ENCODE measurements around the gene SLC35D3.

The SLC35D3 gene

DNA sequence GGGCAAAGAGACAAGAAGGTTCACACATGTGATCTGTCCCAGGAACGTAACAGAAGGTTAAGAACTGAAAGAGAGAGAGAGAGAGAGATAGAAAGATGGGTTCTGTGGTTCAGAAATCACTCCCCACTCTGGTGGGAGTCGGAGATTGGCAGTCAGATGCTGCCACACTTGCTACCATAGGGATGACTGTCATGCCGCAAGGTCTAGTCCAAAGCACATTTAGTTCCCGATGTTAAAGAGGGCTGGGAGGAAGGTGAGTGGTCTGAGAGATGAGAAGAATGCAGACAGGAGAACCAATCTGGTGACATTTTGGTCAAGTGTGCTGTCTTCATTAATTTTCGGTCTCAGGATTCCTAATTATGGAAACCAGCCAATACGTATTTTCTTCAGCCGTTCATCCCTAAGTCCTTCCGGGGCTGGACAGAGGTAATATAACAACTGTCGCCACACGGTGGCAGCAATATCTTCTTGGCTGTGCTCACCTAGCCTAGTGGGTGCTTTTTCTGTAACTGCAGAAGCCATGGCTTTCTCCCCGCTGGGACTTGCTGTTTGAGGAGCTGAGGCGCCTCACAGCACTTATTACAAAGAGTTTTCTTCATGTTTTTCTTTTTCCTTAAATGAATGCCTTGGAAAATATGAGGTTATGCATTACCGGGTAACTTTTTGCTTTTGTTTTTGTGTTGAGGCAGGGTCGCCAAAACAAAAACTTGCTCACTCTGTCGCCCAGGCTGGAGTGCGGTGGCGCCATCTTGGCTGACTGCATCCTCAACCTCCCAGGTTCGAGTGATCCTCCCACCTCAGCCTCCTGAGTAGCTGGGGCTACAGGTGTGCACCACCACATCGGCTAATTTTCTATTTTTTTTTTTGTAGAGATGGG, 46.0 kb downstream of the SLC35D3 start:
- Histone ChIP-seq H3K9me2 (replicated peaks; ENCODE audit: control insufficient read depth, low read length) (no peaks in the 10 kb centered on the region), H3K27me3 (ENCODE audit: control insufficient read depth, low read length) (no peaks in the 10 kb centered on the region), H3K79me2 (ENCODE audit: control insufficient read depth, low read length) (no peaks in the 10 kb centered on the region), H3K4me1 (ENCODE audit: control insufficient read depth, low read length) (no peaks in the 10 kb centered on the region), H3F3A (ENCODE audit: control insufficient read depth, insufficient read depth) (no peaks in the 10 kb centered on the region), H3K36me3 (ENCODE audit: control insufficient read depth, low read length) (no peaks in the 10 kb centered on the region), H4K20me1 (ENCODE audit: control insufficient read depth, insufficient read depth, low read depth, low read length) (no peaks in the 10 kb centered on the region), H3K4me2 (ENCODE audit: low read length) (peak overlapping the region; percentile 29; the same call in 1 of the 2 replicates), H3K9me3 (ENCODE audit: control insufficient read depth, insufficient read depth, low read length) (no peaks in the 10 kb centered on the region), H3K27ac (ENCODE audit: low read depth, low read length) (no peak overlapping the region), H3K4me3 (ENCODE audit: low read length) (no peak overlapping the region)
- TF ChIP-seq EZH2phosphoT487 (IDR thresholded peaks at IDR 0.05; ENCODE audit: borderline replicate concordance, low read length), result no peak
- TF ChIP-seq, protein P1, sequence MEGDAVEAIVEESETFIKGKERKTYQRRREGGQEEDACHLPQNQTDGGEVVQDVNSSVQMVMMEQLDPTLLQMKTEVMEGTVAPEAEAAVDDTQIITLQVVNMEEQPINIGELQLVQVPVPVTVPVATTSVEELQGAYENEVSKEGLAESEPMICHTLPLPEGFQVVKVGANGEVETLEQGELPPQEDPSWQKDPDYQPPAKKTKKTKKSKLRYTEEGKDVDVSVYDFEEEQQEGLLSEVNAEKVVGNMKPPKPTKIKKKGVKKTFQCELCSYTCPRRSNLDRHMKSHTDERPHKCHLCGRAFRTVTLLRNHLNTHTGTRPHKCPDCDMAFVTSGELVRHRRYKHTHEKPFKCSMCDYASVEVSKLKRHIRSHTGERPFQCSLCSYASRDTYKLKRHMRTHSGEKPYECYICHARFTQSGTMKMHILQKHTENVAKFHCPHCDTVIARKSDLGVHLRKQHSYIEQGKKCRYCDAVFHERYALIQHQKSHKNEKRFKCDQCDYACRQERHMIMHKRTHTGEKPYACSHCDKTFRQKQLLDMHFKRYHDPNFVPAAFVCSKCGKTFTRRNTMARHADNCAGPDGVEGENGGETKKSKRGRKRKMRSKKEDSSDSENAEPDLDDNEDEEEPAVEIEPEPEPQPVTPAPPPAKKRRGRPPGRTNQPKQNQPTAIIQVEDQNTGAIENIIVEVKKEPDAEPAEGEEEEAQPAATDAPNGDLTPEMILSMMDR (IDR thresholded peaks at IDR 0.05; ENCODE audit: low read depth, low read length, poor library complexity, severe bottlenecking), result peak; percentile 70

DNA sequence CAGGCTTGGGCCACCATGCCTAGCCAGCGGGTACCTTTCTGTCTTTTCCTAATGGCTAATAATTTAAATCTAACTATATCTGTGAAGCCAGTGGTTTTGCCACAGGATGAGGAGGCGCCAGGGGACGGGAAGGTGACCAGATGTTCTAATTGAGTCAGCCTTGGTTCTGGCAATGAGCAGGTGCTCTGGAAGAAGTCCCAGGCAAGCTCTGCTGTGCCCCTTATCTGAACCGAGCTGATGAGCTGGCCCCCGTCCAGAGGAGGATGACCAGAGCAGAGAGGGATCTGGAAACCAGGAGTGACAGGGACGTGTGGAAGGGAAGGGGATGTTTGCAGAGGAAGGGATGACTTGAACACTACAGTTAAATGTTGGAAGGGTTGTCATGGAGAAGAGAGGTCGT, 46.7 kb downstream of the SLC35D3 start:
- Histone ChIP-seq H3F3A (ENCODE audit: control insufficient read depth, insufficient read depth) (no peaks in the 10 kb centered on the region), H3K27me3 (ENCODE audit: control insufficient read depth, low read length) (no peaks in the 10 kb centered on the region), H3K9me2 (replicated peaks; ENCODE audit: control insufficient read depth, low read length) (no peaks in the 10 kb centered on the region), H3K9me3 (ENCODE audit: control insufficient read depth, insufficient read depth, low read length) (no peaks in the 10 kb centered on the region), H3K27ac (ENCODE audit: low read depth, low read length) (no peak overlapping the region), H3K4me1 (ENCODE audit: control insufficient read depth, low read length) (no peaks in the 10 kb centered on the region), H3K4me2 (ENCODE audit: low read length) (no peak overlapping the region), H3K79me2 (ENCODE audit: control insufficient read depth, low read length) (no peaks in the 10 kb centered on the region), H4K20me1 (ENCODE audit: control insufficient read depth, insufficient read depth, low read depth, low read length) (no peaks in the 10 kb centered on the region), H3K4me3 (ENCODE audit: low read length) (no peak overlapping the region), H3K36me3 (ENCODE audit: control insufficient read depth, low read length) (no peaks in the 10 kb centered on the region)
- TF ChIP-seq, protein P1 (IDR thresholded peaks at IDR 0.05; ENCODE audit: low read depth, low read length, poor library complexity, severe bottlenecking), result no peak
- TF ChIP-seq EZH2phosphoT487 (IDR thresholded peaks at IDR 0.05; ENCODE audit: borderline replicate concordance, low read length), result no peak

DNA sequence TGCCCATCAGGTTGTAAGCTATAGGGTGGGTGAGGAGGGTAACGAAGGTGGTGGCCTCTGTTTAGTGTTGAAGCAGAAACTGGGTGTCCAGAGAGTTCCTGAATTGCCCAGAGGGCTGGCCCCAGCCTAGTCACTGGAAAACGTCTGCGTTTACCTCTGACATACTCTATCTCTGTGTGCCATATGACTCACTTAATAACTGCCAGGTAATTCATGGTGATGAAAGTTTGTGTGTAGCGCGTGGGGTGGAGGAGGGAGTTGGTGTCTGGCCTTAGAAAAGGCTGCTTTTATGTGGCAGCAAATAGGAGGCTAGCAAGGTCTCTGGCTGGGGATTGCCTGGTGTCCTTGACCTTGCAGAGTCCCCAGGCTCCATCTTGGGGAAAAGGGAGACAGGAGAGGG, 47.3 kb downstream of the SLC35D3 start:
- no peaks in the 10 kb centered on the region for H3K36me3 ChIP-seq (ENCODE audit: control insufficient read depth, low read length)
- no peak overlapping the region for H3K4me2 ChIP-seq (ENCODE audit: low read length)
- no peaks in the 10 kb centered on the region for H3K79me2 ChIP-seq (ENCODE audit: control insufficient read depth, low read length)
- H3K4me1 ChIP-seq (ENCODE audit: control insufficient read depth, low read length), result no peaks in the 10 kb centered on the region
- no peaks in the 10 kb centered on the region for H3K9me3 ChIP-seq (ENCODE audit: control insufficient read depth, insufficient read depth, low read length)
- H3K27me3 ChIP-seq (ENCODE audit: control insufficient read depth, low read length), result no peaks in the 10 kb centered on the region
- no peaks in the 10 kb centered on the region for H3F3A ChIP-seq (ENCODE audit: control insufficient read depth, insufficient read depth)
- no peaks in the 10 kb centered on the region for H3K9me2 ChIP-seq (replicated peaks; ENCODE audit: control insufficient read depth, low read length)
- TF ChIP-seq, protein P1 (IDR thresholded peaks at IDR 0.05; ENCODE audit: low read depth, low read length, poor library complexity, severe bottlenecking), result no peak
- TF ChIP-seq EZH2phosphoT487 (IDR thresholded peaks at IDR 0.05; ENCODE audit: borderline replicate concordance, low read length), result no peak
- no peak overlapping the region for H3K27ac ChIP-seq (ENCODE audit: low read depth, low read length)
- no peaks in the 10 kb centered on the region for H4K20me1 ChIP-seq (ENCODE audit: control insufficient read depth, insufficient read depth, low read depth, low read length)
- no peak overlapping the region for H3K4me3 ChIP-seq (ENCODE audit: low read length)
